GM12892 (cell line): ENCODE measurements around the gene STEAP1B.

Experiments used
- DNase-seq: peaks from one replicate; pipeline ENCODE4 v3.0.0; 2011; ENCODE audit not compliant: insufficient read length
- FAIRE-seq: peaks from 2 replicates; lab custom pipeline; 2011; peaks lifted over from hg19 to GRCh38; lab: Jason Lieb, UNC
- POLR2A ChIP-seq: IDR thresholded peaks from 2 replicates; pipeline ENCODE4 v1.6.1; 2011; ENCODE audit warnings: low read depth, low read length, control low read depth
- POLR2AphosphoS5 ChIP-seq: IDR thresholded peaks from 2 replicates; pipeline ENCODE4 v1.6.1; 2011; ENCODE audit warnings: low read depth, low read length, control low read depth
- TAF1 ChIP-seq: IDR thresholded peaks from 2 replicates; pipeline ENCODE4 v1.6.1; 2011; ENCODE audit warnings: low read depth, mild to moderate bottlenecking, control low read depth, low read length, borderline replicate concordance

The STEAP1B gene

GRCh38 chr7:22378199-22378980, 121.6 kb downstream of the STEAP1B start:
- no peak for DNase-seq
- TF ChIP-seq POLR2A: no peak
- FAIRE-seq: no peak

DNA sequence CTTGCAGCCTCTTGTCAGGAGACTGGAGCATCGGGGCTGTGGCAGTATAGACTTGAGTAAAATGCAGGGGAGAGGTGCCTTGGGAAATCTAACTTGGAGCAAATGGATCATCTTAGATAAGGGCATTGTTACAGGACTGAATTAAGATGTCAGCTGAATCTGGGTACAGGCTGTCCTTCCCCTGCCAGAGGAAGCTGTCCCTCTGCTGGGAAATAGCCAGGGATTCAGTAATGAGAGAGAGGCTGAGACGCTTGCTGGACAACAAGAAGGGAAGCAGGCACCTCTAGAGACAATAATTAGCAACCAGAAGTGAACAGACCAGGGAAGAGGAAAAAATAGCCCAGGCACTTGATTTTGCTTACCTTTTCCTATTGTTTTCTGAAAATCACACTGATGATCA, 122.3 kb downstream of the STEAP1B start:
- no peak for DNase-seq
- TF ChIP-seq TAF1 (no peak), POLR2A (no peak), POLR2AphosphoS5 (no peak)
- no peak for FAIRE-seq

- DNase-seq (no peak), FAIRE-seq (no peak)
- TF ChIP-seq TAF1 (no peak), POLR2AphosphoS5 (no peak), POLR2A (no peak)
Observed at GRCh38 chr7:22375359-22376048, 124.5 kb downstream of the STEAP1B start.

GRCh38 chr7:22373911-22374310, 126.1 kb downstream of the STEAP1B start:
- no peak for DNase-seq
- TF ChIP-seq POLR2A (no peak), POLR2AphosphoS5 (no peak), TAF1 (no peak)
- FAIRE-seq: no peak

- peak; percentile 68 for FAIRE-seq
- no peak for DNase-seq
- TF ChIP-seq POLR2AphosphoS5 (no peak), POLR2A (no peak), TAF1 (no peak)
Observed at GRCh38 chr7:22373388-22373787, 126.6 kb downstream of the STEAP1B start.

GRCh38 chr7:22372863-22373262, 127.1 kb downstream of the STEAP1B start:
- TF ChIP-seq POLR2A: no peak
- TF ChIP-seq POLR2AphosphoS5: no peak
- TF ChIP-seq TAF1: no peak
- FAIRE-seq: no peak
- no peak for DNase-seq

GRCh38 chr7:22371878-22372277, 128.1 kb downstream of the STEAP1B start:
- no peak for DNase-seq
- FAIRE-seq: no peak
- no peak for TF ChIP-seq TAF1
- TF ChIP-seq POLR2A: no peak
- TF ChIP-seq POLR2AphosphoS5: no peak
